Osteoblast (primary cell): ENCODE measurements around the gene TESK2. TPM values are rescaled to one million over a fixed set of nuclear protein-coding genes. Genes with fewer than 3 reads are reported as not detected.

Source experiments
- DNase-seq: peaks from one replicate; pipeline ENCODE4 v3.0.0; 2011; ENCODE audit warnings: low spot score, mixed read lengths; ENCODE audit not compliant: insufficient read length; ENCODE audit errors: missing footprints
- H2AFZ ChIP-seq: 2 replicates; pipeline ENCODE4 v1.6.0; 2011; ENCODE audit warnings: mild to moderate bottlenecking, low read length
- H3K27ac ChIP-seq: 2 replicates; pipeline ENCODE4 v1.5.1; 2011; ENCODE audit warnings: mild to moderate bottlenecking, low read depth, low read length, moderate library complexity
- H3K27me3 ChIP-seq: 2 replicates; pipeline ENCODE4 v1.6.0; 2012; ENCODE audit warnings: mild to moderate bottlenecking, control low read depth, inconsistent platforms, low read length, moderate library complexity; ENCODE audit not compliant: insufficient read depth
- H3K36me3 ChIP-seq: 2 replicates; pipeline ENCODE4 v1.5.1; 2011; ENCODE audit warnings: mild to moderate bottlenecking, low read length, control low read depth, moderate library complexity; ENCODE audit not compliant: insufficient read depth
- H3K4me1 ChIP-seq: 2 replicates; pipeline ENCODE4 v1.5.1; 2011; ENCODE audit warnings: mild to moderate bottlenecking, low read length, control low read depth, moderate library complexity; ENCODE audit not compliant: insufficient read depth
- H3K4me2 ChIP-seq: 2 replicates; pipeline ENCODE4 v1.6.0; 2011; ENCODE audit warnings: mild to moderate bottlenecking, low read length; ENCODE audit not compliant: insufficient read depth
- H3K4me3 ChIP-seq: fragments of 200-600 bp; sonication (generic); 3 replicates; pipeline ENCODE4 v1.5.1; 2012; ENCODE audit warnings: mild to moderate bottlenecking, low read length, inconsistent platforms; ENCODE audit not compliant: insufficient read depth
- H3K79me2 ChIP-seq: 2 replicates; pipeline ENCODE4 v1.6.0; 2012; ENCODE audit warnings: mild to moderate bottlenecking, low read length, control low read depth, inconsistent platforms; ENCODE audit not compliant: insufficient read depth
- H3K9me3 ChIP-seq: 2 replicates; pipeline ENCODE4 v1.5.1; 2011; ENCODE audit warnings: low read depth, low read length, control low read depth
- H4K20me1 ChIP-seq: 2 replicates; pipeline ENCODE4 v1.6.0; 2012; ENCODE audit warnings: mild to moderate bottlenecking, low read length, control low read depth; ENCODE audit not compliant: insufficient read depth
- CTCF ChIP-seq: IDR thresholded peaks from 2 replicates; pipeline ENCODE4 v1.5.1; 2011; ENCODE audit warnings: mild to moderate bottlenecking, low read depth, low read length, moderate library complexity; ENCODE audit errors: extremely low read depth
- total RNA-seq: library from RNA; depleted of rRNA; stranded (reverse); fragments of >200 nt; gene quantifications from 2 replicates; pipeline ENCODE4 v1.2.3, GENCODE V29; 2012

TESK2 gene
- total RNA-seq, 1 donor = 5.4 TPM

- Histone ChIP-seq H3K4me2 (no peak overlapping the region), H3K36me3 (no peaks in the 10 kb centered on the region), H3K79me2 (no peaks in the 10 kb centered on the region), H3K9me3 (no peaks in the 10 kb centered on the region), H3K4me1 (no peaks in the 10 kb centered on the region), H2AFZ (no peak overlapping the region), H3K27ac (no peak overlapping the region), H3K27me3 (no peaks in the 10 kb centered on the region), H3K4me3 (no peak overlapping the region), H4K20me1 (no peaks in the 10 kb centered on the region)
- no peak for DNase-seq
- TF ChIP-seq CTCF = no peak
Measured at GRCh38 chr1:45378184-45378583, 112.8 kb downstream of the TESK2 start.

- Histone ChIP-seq H2AFZ (no peak overlapping the region), H3K9me3 (no peaks in the 10 kb centered on the region), H3K79me2 (no peaks in the 10 kb centered on the region), H3K36me3 (no peaks in the 10 kb centered on the region), H3K4me2 (no peak overlapping the region), H3K27me3 (no peaks in the 10 kb centered on the region), H3K27ac (no peak overlapping the region), H4K20me1 (no peaks in the 10 kb centered on the region), H3K4me1 (no peaks in the 10 kb centered on the region), H3K4me3 (no peak overlapping the region)
- peak; percentile 35 for DNase-seq
- no peak for TF ChIP-seq CTCF
Measured at GRCh38 chr1:45375104-45376090, 115.6 kb downstream of the TESK2 start.

- Histone ChIP-seq H4K20me1 (no peaks in the 10 kb centered on the region), H3K27ac (no peak overlapping the region), H3K9me3 (no peaks in the 10 kb centered on the region), H3K4me3 (no peak overlapping the region), H3K36me3 (no peaks in the 10 kb centered on the region), H3K79me2 (no peaks in the 10 kb centered on the region), H3K4me2 (no peak overlapping the region), H3K4me1 (no peaks in the 10 kb centered on the region), H3K27me3 (no peaks in the 10 kb centered on the region), H2AFZ (no peak overlapping the region)
- no peak for DNase-seq
- no peak for TF ChIP-seq CTCF
Measured at GRCh38 chr1:45373573-45373972, 117.4 kb downstream of the TESK2 start.

- no peaks in the 10 kb centered on the region for H3K4me1 ChIP-seq
- no peaks in the 10 kb centered on the region for H4K20me1 ChIP-seq
- DNase-seq = no peak
- H2AFZ ChIP-seq = no peak overlapping the region
- H3K9me3 ChIP-seq = no peaks in the 10 kb centered on the region
- no peaks in the 10 kb centered on the region for H3K36me3 ChIP-seq
- no peak overlapping the region for H3K4me3 ChIP-seq
- no peaks in the 10 kb centered on the region for H3K79me2 ChIP-seq
- no peak overlapping the region for H3K4me2 ChIP-seq
- no peak overlapping the region for H3K27ac ChIP-seq
- H3K27me3 ChIP-seq = no peaks in the 10 kb centered on the region
- TF ChIP-seq CTCF = no peak
Measured at GRCh38 chr1:45370575-45370974, 120.4 kb downstream of the TESK2 start.
